Measurements from ENCODE around the gene GTSE1.
A peak's percentile ranks its signal among the peaks of the same experiment; 100 is the strongest.

The GTSE1 gene

DNA sequence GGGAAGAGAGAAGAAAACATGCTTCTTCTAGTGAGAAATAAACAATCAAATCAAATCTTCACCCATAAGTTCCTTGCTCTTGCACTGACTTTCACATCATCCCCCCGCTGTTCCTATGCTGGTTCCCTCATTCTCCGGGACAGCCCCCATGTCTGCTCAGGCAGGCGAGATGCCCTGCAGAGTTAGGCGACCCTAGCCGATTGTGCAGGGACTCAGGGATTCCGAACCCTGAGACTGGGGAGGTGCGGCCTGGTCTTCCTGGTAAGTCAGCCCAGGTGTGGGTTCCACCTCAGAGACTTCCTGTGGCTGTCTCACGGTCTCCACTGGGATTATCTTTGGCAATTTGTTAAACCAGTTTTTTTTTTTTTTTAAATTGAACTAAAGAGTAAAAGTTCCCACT lies 22.3 kb upstream of the GTSE1 start:
- no peak for DNase-seq

DNA sequence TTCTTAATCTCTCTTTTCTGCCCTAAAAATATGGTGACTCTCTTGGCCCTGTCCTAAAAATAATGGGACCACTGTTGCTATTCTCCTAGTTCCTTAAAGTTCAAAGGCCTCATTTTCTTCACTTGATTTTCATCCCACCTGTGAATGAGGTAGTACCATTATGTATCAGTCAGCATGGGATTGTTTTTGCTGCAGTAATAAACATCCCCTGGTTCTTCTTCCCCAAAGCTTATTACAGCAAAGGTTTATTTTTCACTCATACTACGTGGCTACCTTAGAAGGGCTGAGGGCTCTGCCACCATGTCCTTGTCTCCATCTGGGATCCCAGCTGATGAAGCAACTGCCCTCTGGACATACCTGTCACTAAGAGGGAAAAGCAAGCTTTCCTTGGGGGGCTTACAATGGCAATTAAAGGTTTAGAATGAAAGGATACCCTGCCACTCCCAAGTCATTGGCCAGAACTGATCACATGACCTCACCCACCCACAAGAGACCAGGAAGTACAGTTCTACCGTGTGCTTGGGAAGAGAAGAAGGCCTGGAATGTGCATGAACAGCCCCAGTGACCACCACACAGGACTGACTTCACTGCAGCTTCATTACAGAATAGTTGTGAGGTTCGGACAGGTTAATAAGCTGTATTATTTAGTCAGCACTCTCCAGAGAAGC lies 21.1 kb upstream of the GTSE1 start:
- no peak for DNase-seq

GRCh38 chr22:46276563-46276962 lies 20.1 kb upstream of the GTSE1 start:
- no peak for DNase-seq

GRCh38 chr22:46278656-46279645 lies 17.7 kb upstream of the GTSE1 start:
- DNase-seq: no peak

- no peak for DNase-seq
Observed at GRCh38 chr22:46280063-46280817, 16.4 kb upstream of the GTSE1 start.

DNA sequence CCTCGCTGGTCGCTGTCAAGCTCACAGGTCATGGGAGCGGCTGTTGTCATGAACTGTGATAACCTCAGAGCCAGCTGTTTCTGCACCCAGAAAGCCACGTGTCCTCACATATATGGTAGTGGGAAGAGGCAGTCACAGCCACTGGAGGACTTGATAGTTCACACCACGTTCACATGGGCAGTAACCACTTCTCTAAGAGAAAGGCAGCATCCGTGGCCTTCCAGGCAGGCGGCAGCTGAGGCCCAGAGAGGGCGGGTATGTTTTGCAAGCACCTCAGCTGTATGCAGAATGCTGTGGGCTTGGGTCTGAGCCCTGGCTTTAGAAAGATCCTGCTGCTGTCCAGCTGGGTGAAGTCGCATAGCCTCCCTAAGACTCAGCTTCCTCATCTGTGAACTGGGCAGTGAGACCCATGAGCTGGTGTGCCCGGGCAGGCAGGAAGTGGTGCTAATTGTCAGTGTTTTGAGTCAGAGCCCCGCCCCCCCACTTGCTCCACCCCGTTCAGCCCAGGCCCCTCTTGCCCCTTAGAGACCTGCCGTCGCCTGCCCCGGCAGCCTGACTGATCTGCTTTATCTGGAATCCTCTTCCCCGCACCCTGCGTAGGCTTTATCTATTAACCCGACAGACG lies 15.6 kb upstream of the GTSE1 start:
- DNase-seq: no peak

DNA sequence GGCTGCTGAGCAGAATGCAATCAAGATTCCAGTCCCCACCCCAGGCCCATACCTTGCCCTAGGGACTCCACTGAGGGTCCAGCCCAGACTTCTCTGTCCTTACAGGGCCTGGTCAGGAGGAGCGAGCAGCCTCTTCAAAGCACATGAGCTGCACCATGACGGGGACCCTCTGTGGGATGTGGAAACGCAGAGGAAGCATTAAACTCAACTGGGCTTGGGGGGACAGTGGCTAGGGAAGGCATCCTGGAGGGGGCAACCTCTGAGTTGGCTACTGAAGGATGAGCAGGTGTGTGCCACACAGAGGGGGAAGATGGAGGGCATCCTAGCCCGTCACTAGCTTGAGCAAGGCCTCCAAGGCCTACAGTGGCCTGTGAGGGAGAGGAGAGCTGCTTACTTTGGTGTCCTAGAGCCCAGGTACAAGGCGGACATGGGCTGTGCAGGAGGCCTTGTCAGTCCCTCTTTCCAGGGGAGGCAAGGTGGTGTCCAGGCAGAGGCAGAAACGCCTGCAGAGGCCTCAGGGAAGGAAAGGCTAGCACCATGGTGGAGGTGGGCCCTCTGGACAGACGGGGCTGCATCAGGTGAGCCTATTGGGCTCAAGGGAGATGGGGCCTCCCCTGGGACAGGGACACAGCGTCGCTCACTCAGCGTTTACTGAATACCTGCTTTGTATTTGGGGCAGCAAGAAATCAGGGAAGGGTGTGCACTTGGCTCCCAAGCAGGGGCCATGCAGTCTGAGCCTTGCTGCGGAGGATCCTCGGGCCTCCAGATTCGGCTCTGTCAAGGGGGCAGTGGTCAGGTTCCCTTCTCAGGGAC lies 14.6 kb upstream of the GTSE1 start:
- DNase-seq: no peak

- no peak for DNase-seq
Observed at GRCh38 chr22:46286006-46286405, 10.7 kb upstream of the GTSE1 start.

DNA sequence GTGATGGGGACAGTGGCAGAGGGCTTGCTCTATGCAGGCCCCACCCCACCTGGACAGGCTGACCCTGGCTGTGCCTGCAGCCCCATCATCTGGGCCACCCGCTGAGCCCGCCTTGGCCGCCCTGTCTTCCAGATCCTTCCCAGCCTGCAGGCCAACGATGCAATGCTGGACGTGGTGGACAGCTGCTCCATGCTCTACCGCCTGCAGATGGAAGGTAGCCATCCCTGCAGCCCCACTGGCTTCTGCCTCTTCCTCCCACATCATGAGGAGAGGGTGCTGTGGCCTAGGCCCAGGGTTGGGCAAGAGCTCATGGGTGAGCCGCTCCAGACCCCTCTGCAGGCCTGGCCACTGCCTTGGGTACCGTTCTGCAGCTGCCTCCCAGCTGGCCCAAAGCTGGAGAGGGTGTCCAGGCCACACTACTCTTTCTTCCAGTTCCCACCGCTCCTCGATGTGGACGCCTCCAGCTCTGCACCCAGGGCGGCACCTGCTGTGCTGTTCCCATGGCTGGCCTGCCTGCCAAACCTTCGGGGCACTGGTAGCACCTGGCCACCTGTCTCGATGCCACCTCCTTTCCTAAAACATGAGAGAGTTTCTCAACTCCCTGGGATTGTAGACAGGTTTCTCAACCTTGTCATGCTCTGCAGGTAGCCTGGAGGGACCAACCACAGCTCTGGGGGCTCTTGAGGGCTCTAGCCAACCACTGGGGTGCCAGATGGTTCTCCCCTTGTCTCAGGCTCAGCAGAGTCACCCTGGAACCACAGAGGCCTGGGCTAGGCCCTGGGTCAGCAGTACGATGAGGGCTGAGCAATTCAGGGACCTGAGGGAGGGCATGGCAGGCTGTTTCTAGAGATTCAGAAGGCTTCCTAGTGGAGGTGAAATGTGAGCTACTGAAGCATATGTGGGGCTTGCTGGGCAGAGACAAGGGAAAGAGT lies 9.5 kb upstream of the GTSE1 start:
- no peak for DNase-seq

- DNase-seq: peak; percentile 90
Observed at GRCh38 chr22:46287873-46288751, 8.6 kb upstream of the GTSE1 start.

- no peak for DNase-seq
Observed at GRCh38 chr22:46288846-46289243, 7.8 kb upstream of the GTSE1 start.

DNA sequence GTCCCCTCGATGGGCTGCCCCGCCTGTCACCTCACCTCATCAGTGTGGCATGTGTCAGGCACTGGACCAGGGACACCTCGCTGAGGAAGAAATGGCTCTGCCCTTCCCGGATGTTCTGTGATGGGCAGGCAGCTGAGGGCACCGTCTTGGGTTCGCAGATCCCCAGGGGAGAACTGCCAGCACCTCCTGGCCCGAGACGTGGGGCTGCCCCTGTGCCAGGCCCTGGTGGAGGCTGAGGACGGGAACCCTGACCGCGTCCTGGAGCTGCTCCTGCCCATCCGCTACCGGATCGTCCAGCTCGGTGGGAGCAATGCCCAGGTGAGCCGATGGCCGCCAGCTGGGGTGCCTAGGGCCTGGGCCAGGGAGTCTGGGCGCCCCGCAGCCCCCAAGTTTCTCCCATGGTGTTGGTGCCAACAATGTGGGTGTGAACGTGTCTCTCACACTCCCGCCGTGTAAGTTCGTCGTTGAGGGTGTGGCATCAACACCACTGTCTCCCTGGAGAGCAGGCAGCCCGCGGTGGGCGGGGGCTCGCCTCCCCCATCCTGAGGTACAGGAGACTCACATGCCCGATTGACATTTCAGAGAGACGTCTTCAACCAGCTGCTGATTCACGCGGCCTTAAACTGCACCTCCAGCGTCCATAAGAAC lies 7.3 kb upstream of the GTSE1 start:
- DNase-seq: no peak

DNA sequence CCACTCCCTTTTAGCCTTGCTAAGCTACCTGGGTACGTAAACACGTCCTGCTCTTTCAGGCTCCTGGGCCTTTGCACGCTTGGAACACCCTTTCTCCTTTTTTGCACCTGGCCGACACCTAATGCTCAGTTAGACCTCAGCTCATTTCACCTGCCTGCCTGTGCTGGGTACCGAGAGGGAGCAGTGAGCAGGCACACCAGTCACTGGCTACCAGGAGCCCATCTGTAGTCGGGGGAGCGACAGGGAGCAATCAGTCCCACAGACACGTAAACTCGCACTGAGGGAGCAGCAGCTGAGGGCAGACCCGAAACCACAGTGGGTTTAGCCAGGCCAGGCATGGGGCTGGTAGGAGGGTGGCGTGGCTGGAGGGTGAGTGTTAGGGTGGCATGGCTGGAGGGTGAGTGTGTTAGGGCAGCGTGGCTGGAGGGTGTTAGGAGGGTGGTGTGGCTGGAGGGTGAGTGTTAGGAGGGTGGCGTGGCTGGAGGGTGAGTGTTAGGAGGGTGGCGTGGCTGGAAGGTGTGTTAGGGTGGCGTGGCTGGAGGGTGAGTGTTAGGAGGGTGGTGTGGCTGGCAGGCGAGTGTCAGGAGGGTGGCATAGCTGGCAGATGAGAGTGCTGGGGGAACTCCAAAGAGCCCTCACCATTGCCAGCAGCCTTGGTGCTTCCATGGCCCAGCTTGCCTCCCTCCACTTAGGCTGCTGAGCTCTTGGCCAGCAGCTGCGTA lies 6.4 kb upstream of the GTSE1 start:
- DNase-seq: no peak

GRCh38 chr22:46290843-46291785 lies 5.6 kb upstream of the GTSE1 start:
- no peak for DNase-seq

- no peak for DNase-seq
Observed at GRCh38 chr22:46292173-46292572, 4.5 kb upstream of the GTSE1 start.

GRCh38 chr22:46292732-46293131 lies 3.9 kb upstream of the GTSE1 start:
- no peak for DNase-seq

DNA sequence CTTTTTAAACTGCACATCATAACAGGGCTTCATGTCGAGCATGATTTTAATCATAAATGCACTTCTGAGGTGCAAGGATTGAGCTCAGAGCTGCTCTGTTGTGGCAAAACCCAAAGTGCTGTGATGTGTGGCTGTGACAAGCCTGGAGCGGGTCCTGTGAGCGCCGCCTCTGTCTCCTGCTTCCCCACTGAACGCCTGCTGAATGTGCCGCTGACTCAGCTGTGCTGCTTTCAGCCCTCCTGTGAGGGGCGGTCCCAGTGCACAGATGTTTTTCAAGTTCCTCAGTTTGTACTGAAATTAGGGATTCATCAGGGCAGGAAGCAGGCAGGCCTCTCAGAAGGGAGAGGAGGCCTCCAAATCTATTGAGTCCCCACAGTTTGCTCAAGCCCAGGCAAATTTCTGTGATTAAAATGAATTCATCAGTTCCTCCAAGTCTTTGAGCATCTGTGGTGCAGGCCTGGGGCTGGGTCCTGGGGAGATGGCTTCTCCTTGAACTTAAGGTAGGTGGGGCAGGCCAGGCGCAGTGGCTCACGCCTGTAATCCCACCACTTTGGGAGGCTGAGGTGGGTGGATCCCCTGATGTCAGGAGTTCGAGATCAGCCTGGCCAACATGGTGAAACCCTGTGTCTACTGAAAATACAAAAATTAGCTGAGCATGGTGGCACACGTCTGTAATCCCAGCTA lies 3.0 kb upstream of the GTSE1 start:
- DNase-seq: peak; percentile 63

Data from hematopoietic multipotent progenitor cell treated with erythropoietin and hydrocortisone succinate and interleukin-3 and kit ligand, for 4 days (in vitro differentiated cells).